Amygdala (tissue), 56 donors: ENCODE results near the gene CPNE5.
A peak's percentile ranks its signal among the peaks of the same experiment; 100 is the strongest.

ENCODE experiments used
- DNase-seq, 56 donors: peaks; one replicate each; lab custom pipeline; 2025; lab: John Stamatoyannopoulos, UW

The CPNE5 gene

GRCh38 chr6:36858407-36858981 lies 19.2 kb upstream of the CPNE5 start:
- DNase-seq, result no peak

DNA sequence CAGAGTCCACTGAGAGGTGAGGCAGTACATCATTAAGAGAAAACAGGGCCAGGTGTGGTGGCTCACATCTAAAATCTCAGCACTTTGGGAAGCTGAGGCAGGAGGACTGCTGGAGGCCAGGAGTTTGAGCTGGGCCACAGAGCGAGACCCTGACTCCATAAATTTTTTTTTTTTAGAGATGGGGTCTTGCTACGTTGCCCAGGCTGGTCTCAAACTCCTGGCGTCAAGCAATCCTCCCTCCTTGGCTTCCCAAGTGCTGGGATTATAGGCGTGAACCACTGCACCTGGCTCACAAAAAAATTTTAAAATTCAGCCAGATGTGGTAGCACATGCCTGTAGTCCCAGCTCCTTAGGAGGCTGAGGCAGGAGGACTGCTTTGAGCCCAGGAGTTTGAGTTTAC lies 18.1 kb upstream of the CPNE5 start:
- DNase-seq, result no peak

DNA sequence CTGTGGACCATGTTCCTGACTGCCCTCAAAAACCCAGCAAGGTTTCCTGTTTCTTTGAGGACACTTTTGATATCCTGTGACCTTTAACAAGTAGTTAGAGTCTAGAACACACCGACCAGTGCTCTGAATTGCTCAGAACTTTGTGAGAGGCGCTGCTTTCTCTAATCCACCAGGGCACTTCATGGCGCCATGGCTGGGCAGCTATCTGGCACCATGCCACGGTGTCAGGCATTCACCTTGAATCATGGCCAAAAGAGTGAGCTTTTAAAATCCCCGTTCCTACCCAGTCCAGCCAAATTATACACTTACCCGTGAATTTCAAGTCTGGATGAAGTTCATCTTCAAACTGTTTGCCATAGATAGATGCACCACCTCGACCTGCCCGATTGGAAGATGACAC lies 17.0 kb upstream of the CPNE5 start:
- DNase-seq, result no peak

- DNase-seq, result no peak
Measured at GRCh38 chr6:36855750-36856149, 16.5 kb upstream of the CPNE5 start.

DNA sequence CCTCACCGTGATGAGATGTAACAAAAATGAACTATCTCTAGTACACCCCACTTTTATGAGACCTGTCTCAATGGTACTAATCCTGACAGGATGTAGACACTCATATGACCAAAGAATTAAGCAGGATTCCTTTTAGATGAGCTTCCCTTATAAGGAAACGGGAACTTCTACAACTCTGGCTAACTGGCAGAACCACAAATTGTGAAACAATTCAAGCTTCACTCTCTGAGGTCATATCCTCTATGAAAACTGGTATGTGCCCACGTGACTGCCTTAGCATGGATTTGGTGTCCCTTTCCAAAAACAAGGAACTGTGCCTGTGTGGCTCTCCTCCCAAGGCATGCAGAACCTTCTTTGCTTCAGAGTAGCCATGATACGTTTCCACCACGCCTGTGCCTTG lies 14.1 kb upstream of the CPNE5 start:
- no peak for DNase-seq

- no peak for DNase-seq
Measured at GRCh38 chr6:36852481-36853147, 13.4 kb upstream of the CPNE5 start.

DNA sequence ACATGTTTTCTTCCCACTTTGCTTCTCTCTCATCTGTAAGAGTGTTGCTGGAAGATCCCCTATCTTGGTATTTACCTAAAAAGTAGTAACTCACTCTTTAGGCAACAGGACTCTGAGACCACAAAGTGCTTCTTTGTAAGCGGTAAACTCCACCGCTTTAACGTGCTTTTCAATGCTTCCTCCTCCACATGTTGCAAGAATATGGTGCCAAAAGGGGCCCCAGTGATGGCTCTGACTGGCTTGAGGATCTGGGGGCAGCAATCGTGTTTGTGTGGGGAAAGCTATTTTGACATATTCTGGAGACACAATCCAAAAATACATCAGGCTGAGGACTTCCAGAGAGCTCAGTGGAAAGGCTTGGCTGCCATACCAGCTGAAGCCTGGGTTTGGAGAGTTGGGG lies 12.4 kb upstream of the CPNE5 start:
- DNase-seq, result no peak

GRCh38 chr6:36851149-36851614 lies 11.9 kb upstream of the CPNE5 start:
- peak in 29 of 56 donors; percentile 11 to 79 (median 41) for DNase-seq

- no peak for DNase-seq
Measured at GRCh38 chr6:36850021-36850420, 10.8 kb upstream of the CPNE5 start.

DNA sequence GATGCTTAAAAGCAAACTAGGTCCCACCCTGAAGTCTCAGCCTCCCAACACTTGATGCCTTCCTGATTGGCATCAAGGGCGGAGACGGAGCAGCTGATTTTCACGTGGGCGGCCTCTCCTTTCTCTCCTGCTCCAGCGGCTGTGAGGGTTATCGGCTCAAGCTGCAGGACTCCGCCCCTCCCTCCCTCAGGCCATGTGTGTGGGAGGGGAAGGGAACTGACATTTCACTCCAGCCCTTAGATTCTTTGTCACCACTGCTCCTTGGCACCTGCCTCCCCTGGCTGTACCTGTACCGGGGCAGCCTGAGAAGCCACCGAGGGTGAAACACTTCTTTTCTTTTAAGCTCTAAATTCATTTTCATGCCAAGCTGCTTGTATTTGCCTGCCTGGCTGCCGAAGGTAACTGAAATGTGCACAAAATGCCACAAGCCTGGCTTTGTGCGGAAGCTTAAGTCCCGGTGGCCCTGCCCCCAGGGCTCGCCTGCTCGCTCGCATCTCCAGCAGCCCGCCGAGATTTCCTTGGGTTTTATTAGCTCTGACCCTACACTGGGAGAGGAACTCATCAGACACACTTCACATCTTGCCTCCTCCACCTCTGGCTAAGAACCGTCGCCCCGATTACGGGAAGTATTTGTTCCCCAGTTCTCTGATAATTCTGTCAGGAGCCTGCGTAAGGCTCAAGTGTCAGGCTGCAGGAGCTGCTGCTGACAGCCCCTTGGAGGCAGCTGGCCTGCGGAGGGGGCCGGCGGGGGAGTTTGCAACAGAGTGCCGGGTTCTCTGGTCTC lies 9.6 kb upstream of the CPNE5 start:
- DNase-seq, result peak in 5 of 56 donors; percentile 17 to 34 (median 21)

DNA sequence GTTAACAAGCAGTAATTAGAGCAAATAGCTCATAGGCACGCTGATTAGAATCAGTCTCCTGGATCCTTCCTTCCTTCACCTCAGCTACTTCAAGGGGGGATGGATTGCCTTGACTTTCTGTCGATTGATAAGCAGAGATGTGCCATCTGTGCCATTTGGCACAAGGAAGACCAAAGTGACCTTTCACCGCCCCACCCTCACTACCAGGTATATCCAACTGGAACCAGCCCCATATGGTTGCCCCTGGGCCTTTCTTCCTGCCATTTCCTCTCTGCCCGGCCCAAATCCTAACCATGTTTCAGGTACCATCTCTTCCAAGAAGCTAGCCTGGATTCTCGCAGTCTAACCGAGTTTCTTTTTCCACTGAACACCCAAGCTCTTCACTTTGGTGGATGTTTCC lies 8.7 kb upstream of the CPNE5 start:
- DNase-seq, result no peak

GRCh38 chr6:36847152-36847551 lies 7.9 kb upstream of the CPNE5 start:
- no peak for DNase-seq

GRCh38 chr6:36845233-36845632 lies 6.0 kb upstream of the CPNE5 start:
- DNase-seq, result no peak

DNA sequence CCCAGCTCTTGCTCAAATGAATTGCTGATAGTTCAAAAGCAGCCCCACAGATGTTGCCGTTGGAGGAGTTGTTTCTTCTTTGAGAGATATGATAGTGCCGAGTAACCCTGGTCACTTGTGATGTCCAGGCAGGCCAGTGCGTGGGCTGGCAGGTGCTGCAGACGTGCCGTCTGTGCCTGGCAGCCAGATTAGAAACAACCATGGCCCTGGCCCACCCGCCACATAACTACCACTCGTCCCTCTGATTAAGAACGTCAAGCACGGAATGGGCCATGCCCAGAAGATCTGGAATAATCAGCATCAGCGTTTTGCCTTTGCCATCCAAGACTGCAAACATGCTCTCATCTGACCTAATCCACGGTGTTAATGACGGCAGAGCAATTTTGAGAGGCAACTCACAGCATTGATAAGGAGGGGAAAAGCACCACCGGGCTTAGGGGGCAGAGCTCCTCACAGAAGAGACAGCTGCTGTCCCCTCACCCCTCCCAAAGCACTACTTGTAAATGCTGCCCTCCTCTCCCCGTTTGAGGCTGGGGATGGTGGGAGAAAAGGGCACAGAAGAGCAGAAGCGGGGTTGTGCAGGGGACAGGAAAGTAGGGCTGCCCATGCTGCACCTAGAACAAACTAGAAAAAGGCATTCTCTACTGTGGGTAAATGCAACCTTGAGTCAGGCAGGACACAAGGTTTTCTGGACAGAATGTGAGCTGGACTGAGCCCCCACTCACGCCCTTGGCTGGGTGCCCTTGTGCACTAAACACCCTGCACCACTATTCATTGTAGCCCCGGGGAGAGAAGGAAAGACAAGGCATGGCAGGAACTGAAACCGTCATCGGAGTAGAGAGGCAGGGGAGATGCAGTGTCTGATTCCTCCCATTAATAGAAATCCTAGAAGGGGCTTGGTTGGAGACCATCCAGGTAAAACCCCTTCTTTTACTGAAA lies 5.3 kb upstream of the CPNE5 start:
- DNase-seq, result no peak

GRCh38 chr6:36843170-36843569 lies 3.9 kb upstream of the CPNE5 start:
- no peak for DNase-seq

GRCh38 chr6:36841756-36842155 lies 2.5 kb upstream of the CPNE5 start:
- no peak for DNase-seq

DNA sequence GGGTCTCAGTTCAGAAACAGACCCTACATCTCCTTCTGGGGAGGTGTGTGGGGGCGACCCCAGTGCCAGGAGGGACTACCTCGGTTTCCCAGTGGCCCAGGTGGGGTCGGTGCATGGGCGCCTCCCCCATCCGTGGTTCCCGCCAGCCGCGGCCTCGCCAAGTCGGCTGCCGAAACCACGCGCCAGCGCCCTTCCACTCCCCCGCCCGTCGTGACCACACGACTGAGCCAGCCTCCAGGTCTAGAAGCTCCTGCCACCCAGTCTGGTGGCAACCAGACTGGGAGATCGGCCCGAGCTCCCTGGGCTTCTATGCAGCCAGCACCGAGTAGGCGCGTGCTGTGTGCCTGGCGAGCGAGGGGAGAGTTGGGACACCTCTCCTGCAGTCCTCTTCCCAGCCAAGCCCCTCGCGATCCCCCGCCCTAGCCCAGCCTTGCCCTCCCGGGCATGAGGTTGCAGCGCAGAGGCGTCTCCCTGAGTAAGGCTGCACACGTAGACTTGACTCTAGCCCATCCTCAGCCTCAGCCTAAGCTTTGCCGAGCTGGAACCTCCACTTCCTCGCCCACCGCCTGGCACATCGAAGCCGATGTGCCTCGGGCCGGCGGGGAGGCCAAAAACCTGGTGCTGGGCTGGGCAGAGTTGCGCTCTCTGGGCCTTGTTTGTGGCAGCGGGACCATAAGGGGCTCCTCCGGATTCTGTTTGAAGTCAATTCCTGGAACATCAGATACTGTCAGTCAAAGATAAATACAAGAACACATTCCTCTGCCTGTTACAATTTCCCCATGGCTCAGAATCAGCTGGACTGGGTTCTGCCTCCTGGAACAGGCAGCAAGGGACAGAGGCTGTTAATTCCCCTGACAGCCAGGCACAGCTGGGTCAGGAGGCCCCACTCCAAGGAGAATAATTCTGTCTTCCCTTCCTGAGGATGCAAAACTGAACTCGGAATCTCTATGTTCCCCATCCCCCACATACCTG lies 1.5 kb upstream of the CPNE5 start:
- DNase-seq, result peak in 6 of 56 donors; percentile 19 to 52 (median 34)

GRCh38 chr6:36839749-36840431 lies 646 bp upstream of the CPNE5 start:
- DNase-seq, result peak in 13 of 56 donors; percentile 15 to 52 (median 32)

DNA sequence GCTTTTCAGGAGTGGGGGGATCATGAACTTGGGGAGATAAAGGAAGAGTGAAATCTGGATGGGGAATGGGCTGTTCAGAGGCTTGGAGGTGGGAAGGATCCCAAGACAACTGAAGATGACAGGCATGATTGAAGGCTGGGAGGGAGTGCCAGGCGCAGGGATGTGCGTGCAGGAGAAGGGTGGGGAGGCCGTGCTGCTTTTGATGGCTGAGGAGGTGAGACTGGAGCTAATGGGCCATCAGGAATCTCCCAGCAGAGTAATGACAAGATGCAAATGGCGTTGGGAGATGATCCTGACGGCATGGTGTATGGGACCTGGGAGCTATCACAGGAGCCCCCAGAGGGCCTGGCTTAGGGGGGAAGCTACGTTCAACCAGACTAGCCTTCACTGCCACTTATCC lies 1.6 kb downstream of the CPNE5 start:
- DNase-seq, result no peak
